Measurements from ENCODE around the gene UMAD1.

- no peak for TF ChIP-seq EZH2phosphoT487 (IDR thresholded peaks at IDR 0.05; ENCODE audit: borderline replicate concordance)
- no peak for TF ChIP-seq CTCF (conservative IDR thresholded peaks at IDR 0.05; ENCODE audit: low read length)
Observed at GRCh38 chr7:7745258-7745657, 104.7 kb downstream of the UMAD1 start.
